ENCODE results near the gene RPTOR.

RPTOR gene

DNA sequence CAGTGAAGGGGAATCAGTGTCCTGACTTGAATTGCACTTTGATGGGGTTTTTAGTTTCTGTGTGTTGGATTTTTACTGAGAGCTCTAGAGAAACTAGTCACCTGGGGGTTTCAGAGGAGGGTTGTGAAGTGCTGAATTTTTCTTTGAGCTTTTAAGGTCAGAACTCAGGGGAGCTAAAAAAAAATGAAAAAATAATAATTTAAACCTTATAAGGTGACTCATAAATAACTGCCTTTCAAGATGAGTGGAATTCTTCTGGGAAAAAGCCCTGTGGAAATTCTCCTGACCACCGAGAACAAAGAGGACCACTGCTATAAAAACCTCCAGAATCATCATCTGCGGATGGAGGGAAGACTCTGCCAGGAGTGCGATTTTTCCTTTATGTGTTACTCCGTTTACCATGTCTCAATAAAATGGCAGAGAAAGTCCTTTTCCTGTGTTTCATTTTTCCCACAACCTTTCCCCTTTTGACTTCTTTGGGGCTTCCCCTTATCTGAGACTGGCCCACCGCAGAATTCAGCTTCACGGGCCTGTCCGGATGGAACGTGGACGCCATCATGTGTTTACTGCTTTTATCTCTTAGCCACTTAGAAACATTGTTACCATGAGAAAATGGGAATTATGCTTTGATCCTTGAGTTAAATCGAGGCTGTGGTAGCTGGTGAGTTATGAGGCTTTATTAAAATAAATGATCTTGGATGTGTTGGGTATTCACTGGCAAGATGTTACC lies 39.7 kb downstream of the RPTOR start:
- Histone ChIP-seq H3K36me3 (ENCODE audit: control insufficient read depth, insufficient read depth, low read length) (no peaks in the 10 kb centered on the region), H3K4me1 (ENCODE audit: control insufficient read depth, insufficient read depth, low read length) (no peaks in the 10 kb centered on the region), H3K4me3 (ENCODE audit: low read depth, low read length) (no peak overlapping the region), H3K27me3 (ENCODE audit: control insufficient read depth, insufficient read depth, low read length) (no peaks in the 10 kb centered on the region), H3K9me3 (ENCODE audit: control insufficient read depth, insufficient read depth, low read length) (no peaks in the 10 kb centered on the region), H3K9ac (ENCODE audit: low read depth, low read length) (no peak overlapping the region)

DNA sequence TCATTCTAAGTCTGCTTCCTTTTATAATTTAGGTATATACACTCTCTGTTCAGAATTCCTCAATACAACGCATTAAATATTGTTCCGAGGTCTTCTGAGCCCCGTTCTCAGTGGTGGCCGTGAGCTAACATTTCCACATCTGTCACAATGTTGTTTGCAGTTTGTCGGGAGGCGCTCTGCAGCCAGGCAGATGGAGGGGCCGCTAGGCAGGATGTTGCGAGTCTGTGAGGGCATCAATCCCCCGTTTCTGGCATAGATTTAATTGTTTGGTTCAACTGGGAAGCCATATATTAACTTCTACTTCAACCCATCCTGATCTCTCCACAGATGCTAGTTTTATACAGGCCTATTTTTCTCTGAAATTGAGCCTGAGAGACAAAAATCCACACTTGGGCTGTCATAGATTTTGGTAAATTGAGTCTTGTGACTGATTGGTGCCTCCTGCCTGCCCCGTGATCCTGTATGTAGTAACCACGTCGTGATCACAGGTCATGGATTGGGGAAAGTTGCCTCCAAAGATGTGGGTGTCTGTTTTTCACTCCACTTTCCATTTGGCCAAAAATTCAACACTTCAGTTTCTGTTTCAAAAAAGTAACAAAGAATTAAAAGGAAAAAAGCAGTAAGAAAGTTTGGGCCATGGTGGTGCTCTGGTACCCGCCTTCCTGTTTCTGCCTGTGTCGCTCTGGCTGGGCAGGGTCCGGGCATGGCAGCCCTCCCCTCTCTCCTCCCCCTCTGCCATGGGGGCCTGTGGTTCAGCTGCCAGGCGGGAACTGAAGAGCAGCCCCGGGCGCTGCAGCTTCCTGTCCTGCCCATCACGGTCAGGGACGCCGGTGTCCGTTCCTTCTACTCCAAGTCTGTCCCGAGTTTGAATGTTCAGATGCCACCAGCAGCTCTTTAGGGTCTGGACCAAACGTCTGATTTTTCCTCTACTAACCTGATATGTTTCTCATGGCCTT lies 41.5 kb downstream of the RPTOR start:
- no peaks in the 10 kb centered on the region for H3K36me3 ChIP-seq (ENCODE audit: control insufficient read depth, insufficient read depth, low read length)
- no peaks in the 10 kb centered on the region for H3K27me3 ChIP-seq (ENCODE audit: control insufficient read depth, insufficient read depth, low read length)
- no peak overlapping the region for H3K9ac ChIP-seq (ENCODE audit: low read depth, low read length)
- H3K4me3 ChIP-seq (ENCODE audit: low read depth, low read length): no peak overlapping the region
- no peaks in the 10 kb centered on the region for H3K9me3 ChIP-seq (ENCODE audit: control insufficient read depth, insufficient read depth, low read length)
- H3K4me1 ChIP-seq (ENCODE audit: control insufficient read depth, insufficient read depth, low read length): no peaks in the 10 kb centered on the region

GRCh38 chr17:80586846-80587228 lies 42.2 kb downstream of the RPTOR start:
- no peaks in the 10 kb centered on the region for H3K36me3 ChIP-seq (ENCODE audit: control insufficient read depth, insufficient read depth, low read length)
- H3K9me3 ChIP-seq (ENCODE audit: control insufficient read depth, insufficient read depth, low read length): no peaks in the 10 kb centered on the region
- H3K9ac ChIP-seq (ENCODE audit: low read depth, low read length): no peak overlapping the region
- no peaks in the 10 kb centered on the region for H3K4me1 ChIP-seq (ENCODE audit: control insufficient read depth, insufficient read depth, low read length)
- no peak overlapping the region for H3K4me3 ChIP-seq (ENCODE audit: low read depth, low read length)
- no peaks in the 10 kb centered on the region for H3K27me3 ChIP-seq (ENCODE audit: control insufficient read depth, insufficient read depth, low read length)

GRCh38 chr17:80588702-80589383 lies 44.2 kb downstream of the RPTOR start:
- H3K4me1 ChIP-seq (ENCODE audit: control insufficient read depth, insufficient read depth, low read length): no peaks in the 10 kb centered on the region

GRCh38 chr17:80591788-80592187 lies 47.1 kb downstream of the RPTOR start:
- Histone ChIP-seq H3K27me3 (ENCODE audit: control insufficient read depth, insufficient read depth, low read length) (no peaks in the 10 kb centered on the region), H3K9me3 (ENCODE audit: control insufficient read depth, insufficient read depth, low read length) (no peaks in the 10 kb centered on the region), H3K4me3 (ENCODE audit: low read depth, low read length) (no peak overlapping the region), H3K36me3 (ENCODE audit: control insufficient read depth, insufficient read depth, low read length) (no peaks in the 10 kb centered on the region), H3K9ac (ENCODE audit: low read depth, low read length) (no peak overlapping the region), H3K4me1 (ENCODE audit: control insufficient read depth, insufficient read depth, low read length) (no peaks in the 10 kb centered on the region)

More at GRCh38 chr17:80588702-80589383, 44.2 kb downstream of the RPTOR start:
- Histone ChIP-seq H3K36me3 (ENCODE audit: control insufficient read depth, insufficient read depth, low read length) (no peaks in the 10 kb centered on the region), H3K27me3 (ENCODE audit: control insufficient read depth, insufficient read depth, low read length) (no peaks in the 10 kb centered on the region), H3K9ac (ENCODE audit: low read depth, low read length) (no peak overlapping the region), H3K9me3 (ENCODE audit: control insufficient read depth, insufficient read depth, low read length) (no peaks in the 10 kb centered on the region), H3K4me3 (ENCODE audit: low read depth, low read length) (no peak overlapping the region)

- H3K36me3 ChIP-seq (ENCODE audit: control insufficient read depth, insufficient read depth, low read length): no peaks in the 10 kb centered on the region
Observed at GRCh38 chr17:80592243-80592642, 47.6 kb downstream of the RPTOR start.

DNA sequence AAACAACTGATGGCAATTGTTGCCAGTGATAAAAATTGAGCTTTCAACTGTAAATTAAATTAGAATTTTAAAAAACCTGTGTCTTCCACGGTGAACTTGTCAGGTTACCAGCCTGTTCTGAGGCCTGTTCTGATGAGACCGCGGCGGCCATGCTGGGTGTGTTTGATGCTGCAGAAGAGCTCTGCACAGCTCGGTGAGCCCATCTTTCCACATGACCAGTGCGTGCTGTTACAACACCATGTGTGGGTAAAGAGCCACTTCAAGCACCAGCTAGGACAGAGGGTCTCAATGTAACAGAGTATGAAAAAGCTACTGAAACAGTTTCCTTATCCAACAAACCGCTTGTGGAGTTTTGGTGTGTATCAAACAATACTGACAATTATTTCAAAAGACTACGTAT lies 48.5 kb downstream of the RPTOR start:
- H3K4me1 ChIP-seq (ENCODE audit: control insufficient read depth, insufficient read depth, low read length): no peaks in the 10 kb centered on the region
- H3K4me3 ChIP-seq (ENCODE audit: low read depth, low read length): no peak overlapping the region
- H3K27me3 ChIP-seq (ENCODE audit: control insufficient read depth, insufficient read depth, low read length): no peaks in the 10 kb centered on the region
- H3K36me3 ChIP-seq (ENCODE audit: control insufficient read depth, insufficient read depth, low read length): no peaks in the 10 kb centered on the region
- no peaks in the 10 kb centered on the region for H3K9me3 ChIP-seq (ENCODE audit: control insufficient read depth, insufficient read depth, low read length)
- no peak overlapping the region for H3K9ac ChIP-seq (ENCODE audit: low read depth, low read length)

More at GRCh38 chr17:80592243-80592642, 47.6 kb downstream of the RPTOR start:
- no peaks in the 10 kb centered on the region for H3K27me3 ChIP-seq (ENCODE audit: control insufficient read depth, insufficient read depth, low read length)
- no peaks in the 10 kb centered on the region for H3K4me1 ChIP-seq (ENCODE audit: control insufficient read depth, insufficient read depth, low read length)
- H3K9me3 ChIP-seq (ENCODE audit: control insufficient read depth, insufficient read depth, low read length): no peaks in the 10 kb centered on the region
- no peak overlapping the region for H3K9ac ChIP-seq (ENCODE audit: low read depth, low read length)
- H3K4me3 ChIP-seq (ENCODE audit: low read depth, low read length): no peak overlapping the region

DNA sequence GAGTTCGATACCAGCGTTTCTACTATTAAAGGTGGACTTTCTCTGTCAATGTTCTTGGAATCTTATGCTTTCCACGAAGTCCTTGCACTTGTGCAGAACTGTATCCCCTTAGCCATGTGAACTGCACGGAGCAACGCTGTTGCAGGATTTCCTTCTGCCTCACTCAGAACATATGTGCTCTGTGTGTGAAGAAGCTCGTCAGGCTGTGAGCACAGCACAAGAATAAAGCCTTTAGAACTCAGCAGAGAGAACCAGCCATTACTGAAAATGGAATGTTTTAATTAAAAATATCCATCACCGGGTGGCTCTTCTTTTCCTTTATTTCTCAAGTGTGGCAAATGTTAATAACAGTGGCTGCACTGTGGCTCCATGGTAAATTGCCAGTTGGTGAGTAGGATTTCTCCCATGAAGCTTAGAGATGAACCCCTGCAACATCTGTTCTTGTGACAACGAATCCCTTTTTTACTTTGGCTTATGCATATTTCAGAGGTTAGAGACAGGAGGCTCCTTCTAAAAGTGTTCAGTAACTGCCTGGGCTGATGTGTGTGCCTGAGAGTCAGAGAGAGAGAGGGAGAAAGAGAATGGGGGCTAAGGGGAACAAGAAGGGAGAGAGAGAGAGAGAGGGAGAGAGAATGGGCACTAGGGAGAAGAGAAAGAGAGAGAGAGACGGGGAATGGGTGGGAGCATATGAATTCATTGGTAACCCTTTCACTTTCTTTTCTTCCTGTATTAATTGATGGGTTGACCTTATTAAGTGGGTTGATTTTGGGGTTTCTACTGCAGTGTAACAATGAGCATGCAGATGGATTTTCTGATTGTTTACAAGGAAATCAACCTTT lies 50.0 kb downstream of the RPTOR start:
- Histone ChIP-seq H3K9me3 (ENCODE audit: control insufficient read depth, insufficient read depth, low read length) (no peaks in the 10 kb centered on the region), H3K9ac (ENCODE audit: low read depth, low read length) (no peak overlapping the region), H3K4me1 (ENCODE audit: control insufficient read depth, insufficient read depth, low read length) (no peaks in the 10 kb centered on the region), H3K27me3 (ENCODE audit: control insufficient read depth, insufficient read depth, low read length) (no peaks in the 10 kb centered on the region), H3K4me3 (ENCODE audit: low read depth, low read length) (no peak overlapping the region), H3K36me3 (ENCODE audit: control insufficient read depth, insufficient read depth, low read length) (no peaks in the 10 kb centered on the region)

DNA sequence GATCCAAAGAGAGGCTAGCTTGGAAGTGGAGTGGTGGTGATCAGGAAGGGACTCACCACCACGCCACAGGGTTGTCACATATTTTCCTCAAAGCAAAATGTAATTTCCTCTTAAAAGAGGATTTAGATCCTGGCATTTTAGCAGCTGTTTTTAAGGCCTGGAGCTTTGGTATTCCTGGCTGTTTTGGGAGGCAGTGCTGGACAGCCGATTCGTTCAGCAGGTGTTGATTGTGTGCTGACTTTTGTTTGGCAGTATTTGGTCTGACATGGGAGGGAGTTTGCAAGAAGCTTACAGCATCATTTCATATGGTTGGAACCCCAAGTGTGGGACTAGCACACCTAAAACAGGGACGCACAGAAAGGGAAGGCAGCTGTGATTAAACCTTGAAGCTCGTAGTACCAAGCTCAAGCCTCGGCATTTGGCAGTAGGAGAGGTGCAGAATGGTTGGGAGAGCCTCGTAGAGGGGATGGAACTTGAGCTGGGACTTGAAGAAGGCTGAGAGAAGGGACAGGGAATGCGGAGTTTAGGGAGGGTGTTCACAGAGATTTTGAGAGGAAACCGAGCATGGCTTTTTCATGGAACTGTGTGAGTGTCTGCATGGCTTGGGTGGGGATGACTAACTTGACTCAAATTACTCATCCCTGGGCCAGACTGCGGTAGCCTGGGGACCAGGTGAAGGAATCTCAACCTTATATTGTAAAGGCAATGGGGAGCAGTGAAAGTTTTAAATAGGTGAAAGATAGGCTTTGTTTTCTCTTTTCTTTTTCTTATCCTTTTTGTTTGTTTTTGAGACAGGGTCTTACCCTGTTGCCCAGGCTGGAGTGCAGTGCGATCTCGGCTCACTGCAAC lies 52.3 kb downstream of the RPTOR start:
- H3K4me1 ChIP-seq (ENCODE audit: control insufficient read depth, insufficient read depth, low read length): no peaks in the 10 kb centered on the region
- no peak overlapping the region for H3K4me3 ChIP-seq (ENCODE audit: low read depth, low read length)
- H3K9ac ChIP-seq (ENCODE audit: low read depth, low read length): peak overlapping the region; percentile 12
- no peaks in the 10 kb centered on the region for H3K9me3 ChIP-seq (ENCODE audit: control insufficient read depth, insufficient read depth, low read length)
- H3K36me3 ChIP-seq (ENCODE audit: control insufficient read depth, insufficient read depth, low read length): no peaks in the 10 kb centered on the region
- H3K27me3 ChIP-seq (ENCODE audit: control insufficient read depth, insufficient read depth, low read length): no peaks in the 10 kb centered on the region

DNA sequence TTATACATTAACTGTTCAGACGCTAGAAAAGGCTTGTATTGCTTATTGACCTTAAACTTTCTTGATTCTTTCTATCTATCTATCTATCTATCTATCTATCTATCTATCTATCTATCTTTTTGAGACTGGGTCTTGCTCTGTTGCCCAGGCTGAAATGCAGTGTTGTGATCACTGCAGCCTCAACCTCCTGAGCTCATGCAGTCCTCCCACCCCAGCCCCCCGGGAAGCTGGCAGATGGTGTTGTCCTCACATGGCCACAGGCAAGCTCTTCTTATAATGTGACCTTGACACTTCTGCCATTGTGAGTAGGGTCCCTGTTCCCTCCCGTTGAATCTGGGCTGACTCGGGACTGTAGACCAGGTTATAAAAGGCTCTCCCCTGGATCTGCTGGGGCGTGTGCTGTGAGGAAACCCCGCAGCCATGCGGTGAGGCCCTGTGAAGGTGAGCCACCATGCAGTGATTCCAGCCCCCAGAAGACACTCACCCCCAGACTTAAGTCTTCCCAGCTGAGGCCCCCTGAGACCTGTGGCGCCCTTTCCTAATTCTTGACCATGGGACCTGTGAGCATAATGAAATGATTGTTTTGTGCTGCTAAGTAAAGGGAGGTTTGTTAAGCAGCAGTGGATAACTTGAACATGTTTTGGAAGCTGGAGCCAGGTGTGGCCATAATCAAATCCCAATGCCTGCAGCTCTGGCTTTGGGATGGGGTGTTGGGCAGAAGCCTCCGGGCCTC lies 54.3 kb downstream of the RPTOR start:
- H3K4me1 ChIP-seq (ENCODE audit: control insufficient read depth, insufficient read depth, low read length): peaks cover 5% of the 10 kb centered on the region
- H3K27me3 ChIP-seq (ENCODE audit: control insufficient read depth, insufficient read depth, low read length): no peaks in the 10 kb centered on the region
- no peak overlapping the region for H3K9ac ChIP-seq (ENCODE audit: low read depth, low read length)
- H3K4me3 ChIP-seq (ENCODE audit: low read depth, low read length): no peak overlapping the region
- H3K36me3 ChIP-seq (ENCODE audit: control insufficient read depth, insufficient read depth, low read length): no peaks in the 10 kb centered on the region
- no peaks in the 10 kb centered on the region for H3K9me3 ChIP-seq (ENCODE audit: control insufficient read depth, insufficient read depth, low read length)

Measured in iPS-15b (cell line).